Fibroblast of lung (primary cell): ENCODE data around the gene CFAP53. TPM values are rescaled to one million over a fixed set of nuclear protein-coding genes. Genes with fewer than 3 reads are reported as not detected.
"Not testable (repeated sequence)": the region's sequence is repeated elsewhere in the genome, so short reads cannot be mapped to it uniquely, and the experiment has no call there.

Experiments
- DNase-seq, 2 donors: peaks; one replicate each; pipeline versions ENCODE4 v3.0.0 to v3.0.0-alpha.2; 2010; ENCODE audit warnings: low read depth in 2 of 2
- H2AFZ ChIP-seq: 2 replicates; pipeline ENCODE4 v1.5.1; 2012; ENCODE audit warnings: low read length, control low read depth, inconsistent platforms
- H3K27ac ChIP-seq: 2 replicates; pipeline ENCODE4 v1.5.1; 2011; ENCODE audit warnings: low read length, control low read depth; ENCODE audit not compliant: insufficient read depth
- H3K27me3 ChIP-seq: 2 replicates; pipeline ENCODE4 v1.5.1; 2011; ENCODE audit warnings: mild to moderate bottlenecking, low read length; ENCODE audit not compliant: control insufficient read depth, insufficient read depth
- H3K36me3 ChIP-seq: 2 replicates; pipeline ENCODE4 v1.5.1; 2011; ENCODE audit warnings: low read length; ENCODE audit not compliant: control insufficient read depth, insufficient read depth
- H3K4me1 ChIP-seq: 2 replicates; pipeline ENCODE4 v1.5.1; 2011; ENCODE audit warnings: low read length; ENCODE audit not compliant: control insufficient read depth, insufficient read depth; ENCODE audit errors: extremely low read depth
- H3K4me2 ChIP-seq: 2 replicates; pipeline ENCODE4 v1.5.1; 2011; ENCODE audit warnings: low read length, control low read depth; ENCODE audit not compliant: insufficient read depth; ENCODE audit errors: extremely low read depth
- H3K4me3 ChIP-seq, 4 experiments: fragments of 200-600 bp in 1 of 4; sonication (generic) in 1 of 4; replicated peaks in 1 of 4; 2 replicates each; pipeline ENCODE4 v1.5.1; 2011 to 2016; ENCODE audit warnings: low read length in 4 of 4, low read depth in 3 of 4, mild to moderate bottlenecking in 3 of 4, control low read depth in 2 of 4, inconsistent platforms in 1 of 4, mixed read lengths in 1 of 4; ENCODE audit not compliant: insufficient read depth in 1 of 4; ENCODE audit errors: control extremely low read depth in 1 of 4
- H3K79me2 ChIP-seq: 2 replicates; pipeline ENCODE4 v1.5.1; 2012; ENCODE audit warnings: mild to moderate bottlenecking, low read length, inconsistent platforms; ENCODE audit not compliant: control insufficient read depth, insufficient read depth
- H3K9ac ChIP-seq: 2 replicates; pipeline ENCODE4 v1.5.1; 2011; ENCODE audit warnings: mild to moderate bottlenecking, low read length, control low read depth; ENCODE audit not compliant: insufficient read depth
- H3K9me3 ChIP-seq: 2 replicates; pipeline ENCODE4 v1.5.1; 2012; ENCODE audit warnings: low read depth, low read length; ENCODE audit not compliant: control insufficient read depth, insufficient read depth
- H4K20me1 ChIP-seq: 2 replicates; pipeline ENCODE4 v1.5.1; 2011; ENCODE audit warnings: low read length; ENCODE audit not compliant: control insufficient read depth, insufficient read depth; ENCODE audit errors: extremely low read depth
- EZH2 ChIP-seq: IDR thresholded peaks from 2 replicates; pipeline ENCODE4 v1.5.1; 2012; ENCODE audit warnings: low read length, control low read depth, mild to moderate bottlenecking; ENCODE audit errors: missing control alignments
- polyA plus RNA-seq, 2 donors: library from polyadenylated mRNA; depleted of rRNA in 1 of 2; stranded (reverse) in 1 of 2; unstranded in 1 of 2; fragments of >200 nt; gene quantifications; 2 replicates each; pipeline ENCODE4 v1.2.1, GENCODE V29; 2011 to 2012; ENCODE audit warnings: missing spikeins in 1 of 2
- total RNA-seq: library from RNA; depleted of rRNA; stranded (reverse); fragments of >200 nt; gene quantifications from 2 replicates; pipeline ENCODE4 v1.2.1, GENCODE V29; 2014
- TF ChIP-seq, protein P1 (sequence below), 2 donors: IDR thresholded peaks in 1 of 2; conservative IDR thresholded peaks in 1 of 2; 1 replicate in 1 of 2; 2 replicates in 1 of 2; pipeline ENCODE4 v1.5.1; 2011 to 2012; ENCODE audit warnings: low read length in 2 of 2, control low read depth in 1 of 2, inconsistent platforms in 1 of 2, low read depth in 1 of 2, mild to moderate bottlenecking in 1 of 2

The CFAP53 gene
- total and polyA plus RNA-seq, 2 donors (not counting 1 experiment from before 2014, with no cell fraction given) = 0.11 to 0.99 TPM

DNA sequence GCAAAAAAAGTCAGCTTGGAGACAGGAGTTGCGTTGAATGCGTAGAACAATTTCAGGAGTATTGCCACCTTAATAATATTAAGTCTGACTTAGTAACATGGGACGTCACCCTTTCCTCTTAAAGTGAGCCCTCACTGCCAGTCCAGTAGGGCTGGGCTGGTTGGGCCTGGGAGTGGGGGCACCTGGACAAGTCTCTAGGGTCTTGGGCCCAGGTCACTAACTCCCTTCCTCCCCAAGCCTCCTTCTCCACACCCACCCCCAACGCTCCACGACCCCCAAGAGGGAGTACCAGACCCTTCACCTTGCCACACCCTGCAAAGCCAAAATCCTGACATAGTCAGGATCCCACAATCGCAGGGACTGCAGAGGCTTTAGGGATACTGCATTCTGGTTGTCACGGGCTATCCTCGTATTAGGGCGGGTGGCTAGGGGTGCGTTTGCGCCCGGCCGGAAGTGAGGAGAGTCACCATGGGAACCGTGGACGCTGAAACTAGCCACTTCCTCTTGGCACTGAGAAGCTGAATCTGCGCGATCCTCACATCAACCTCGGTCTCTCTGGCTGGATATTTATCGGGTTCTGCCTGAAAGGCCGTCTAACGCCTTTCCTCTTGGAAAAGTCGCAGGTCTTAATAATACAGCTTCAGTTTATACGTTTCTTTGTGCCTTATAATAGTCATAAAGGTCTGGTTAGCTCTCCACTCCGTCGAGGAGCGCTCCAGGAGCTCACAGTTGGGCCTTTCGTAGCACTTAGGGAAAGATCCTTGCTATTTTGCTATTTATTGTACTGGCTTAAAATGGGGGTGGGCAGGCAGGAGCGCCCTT lies 31.5 kb upstream of the CFAP53 start:
- H3K9ac ChIP-seq = no peak overlapping the region
- peak; percentile 23 for TF ChIP-seq EZH2
- TF ChIP-seq, protein P1, sequence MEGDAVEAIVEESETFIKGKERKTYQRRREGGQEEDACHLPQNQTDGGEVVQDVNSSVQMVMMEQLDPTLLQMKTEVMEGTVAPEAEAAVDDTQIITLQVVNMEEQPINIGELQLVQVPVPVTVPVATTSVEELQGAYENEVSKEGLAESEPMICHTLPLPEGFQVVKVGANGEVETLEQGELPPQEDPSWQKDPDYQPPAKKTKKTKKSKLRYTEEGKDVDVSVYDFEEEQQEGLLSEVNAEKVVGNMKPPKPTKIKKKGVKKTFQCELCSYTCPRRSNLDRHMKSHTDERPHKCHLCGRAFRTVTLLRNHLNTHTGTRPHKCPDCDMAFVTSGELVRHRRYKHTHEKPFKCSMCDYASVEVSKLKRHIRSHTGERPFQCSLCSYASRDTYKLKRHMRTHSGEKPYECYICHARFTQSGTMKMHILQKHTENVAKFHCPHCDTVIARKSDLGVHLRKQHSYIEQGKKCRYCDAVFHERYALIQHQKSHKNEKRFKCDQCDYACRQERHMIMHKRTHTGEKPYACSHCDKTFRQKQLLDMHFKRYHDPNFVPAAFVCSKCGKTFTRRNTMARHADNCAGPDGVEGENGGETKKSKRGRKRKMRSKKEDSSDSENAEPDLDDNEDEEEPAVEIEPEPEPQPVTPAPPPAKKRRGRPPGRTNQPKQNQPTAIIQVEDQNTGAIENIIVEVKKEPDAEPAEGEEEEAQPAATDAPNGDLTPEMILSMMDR (conservative IDR thresholded peaks at IDR 0.05 in 1 of 2, IDR thresholded peaks at IDR 0.05 in 1 of 2; ENCODE audit: low read depth in 1 of 2, low read length in 2 of 2) = no peak
- H3K79me2 ChIP-seq = no peaks in the 10 kb centered on the region
- H3K36me3 ChIP-seq = no peaks in the 10 kb centered on the region
- H3K27me3 ChIP-seq = peaks cover 4% of the 10 kb centered on the region
- peak overlapping the region; percentile 39 to 70 (median 54) for H3K4me3 ChIP-seq
- H4K20me1 ChIP-seq = no peaks in the 10 kb centered on the region
- peak overlapping the region; percentile 93 for H2AFZ ChIP-seq
- H3K27ac ChIP-seq = no peak overlapping the region
- no peaks in the 10 kb centered on the region for H3K9me3 ChIP-seq
- DNase-seq = peak; percentile 73 to 81
- no peaks in the 10 kb centered on the region for H3K4me1 ChIP-seq
- peak overlapping the region; percentile 94 for H3K4me2 ChIP-seq

DNA sequence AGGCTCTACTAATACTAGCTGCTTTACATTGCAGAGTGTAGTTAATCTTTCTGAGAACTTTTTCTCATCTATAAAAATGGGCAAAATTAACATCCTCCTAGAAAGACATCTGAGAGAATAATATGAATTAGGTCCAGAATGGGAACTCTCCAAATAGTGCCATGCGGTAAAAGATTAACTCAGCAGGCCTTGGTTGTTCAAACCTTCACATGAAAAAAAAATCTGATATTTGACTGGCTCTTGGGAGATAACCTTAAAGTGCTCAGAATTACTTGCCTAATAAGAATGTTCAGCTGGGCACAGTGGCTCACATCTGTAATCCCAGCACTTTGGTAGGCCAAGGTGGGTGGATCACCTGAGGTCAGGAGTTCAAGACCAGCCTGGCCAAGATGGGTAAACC lies 26.7 kb upstream of the CFAP53 start:
- H3K79me2 ChIP-seq = no peaks in the 10 kb centered on the region
- no peak overlapping the region for H2AFZ ChIP-seq
- DNase-seq = no peak
- no peak for TF ChIP-seq EZH2
- TF ChIP-seq, protein P1 (conservative IDR thresholded peaks at IDR 0.05 in 1 of 2, IDR thresholded peaks at IDR 0.05 in 1 of 2; ENCODE audit: low read depth in 1 of 2, low read length in 2 of 2) = no peak
- no peaks in the 10 kb centered on the region for H3K4me1 ChIP-seq
- no peaks in the 10 kb centered on the region for H4K20me1 ChIP-seq
- H3K4me3 ChIP-seq = no peak overlapping the region
- H3K36me3 ChIP-seq = no peaks in the 10 kb centered on the region
- H3K9me3 ChIP-seq = no peaks in the 10 kb centered on the region
- H3K9ac ChIP-seq = no peak overlapping the region
- H3K27me3 ChIP-seq = peaks cover 5% of the 10 kb centered on the region
- no peak overlapping the region for H3K4me2 ChIP-seq
- H3K27ac ChIP-seq = no peak overlapping the region

DNA sequence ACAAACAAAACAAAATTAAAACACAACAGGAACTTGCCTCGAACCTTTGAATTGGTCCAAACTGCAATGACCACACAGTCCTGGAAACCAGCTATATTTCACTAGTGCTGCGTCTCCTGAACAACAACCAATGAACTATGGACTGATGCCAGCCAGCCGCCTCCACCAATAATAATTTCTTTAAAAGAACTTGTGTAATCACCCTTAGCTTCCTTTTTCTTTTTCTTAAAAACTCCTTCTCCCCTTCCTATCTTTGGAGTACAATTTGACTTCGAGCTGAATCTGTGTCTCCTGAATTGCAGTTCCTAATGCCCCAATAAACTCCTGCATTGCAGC lies 22.8 kb upstream of the CFAP53 start:
- H4K20me1 ChIP-seq = no peaks in the 10 kb centered on the region
- H3K9me3 ChIP-seq = no peaks in the 10 kb centered on the region
- no peak overlapping the region for H3K27ac ChIP-seq
- DNase-seq = no peak
- no peak overlapping the region for H3K9ac ChIP-seq
- H3K79me2 ChIP-seq = peaks cover 13% of the 10 kb centered on the region
- no peak overlapping the region for H3K4me3 ChIP-seq
- peaks cover 5% of the 10 kb centered on the region for H3K27me3 ChIP-seq
- H3K4me1 ChIP-seq = peaks cover 3% of the 10 kb centered on the region
- peaks cover 11% of the 10 kb centered on the region for H3K36me3 ChIP-seq
- TF ChIP-seq EZH2 = no peak
- TF ChIP-seq, protein P1 (conservative IDR thresholded peaks at IDR 0.05 in 1 of 2, IDR thresholded peaks at IDR 0.05 in 1 of 2; ENCODE audit: low read depth in 1 of 2, low read length in 2 of 2) = no peak
- no peak overlapping the region for H2AFZ ChIP-seq
- no peak overlapping the region for H3K4me2 ChIP-seq

DNA sequence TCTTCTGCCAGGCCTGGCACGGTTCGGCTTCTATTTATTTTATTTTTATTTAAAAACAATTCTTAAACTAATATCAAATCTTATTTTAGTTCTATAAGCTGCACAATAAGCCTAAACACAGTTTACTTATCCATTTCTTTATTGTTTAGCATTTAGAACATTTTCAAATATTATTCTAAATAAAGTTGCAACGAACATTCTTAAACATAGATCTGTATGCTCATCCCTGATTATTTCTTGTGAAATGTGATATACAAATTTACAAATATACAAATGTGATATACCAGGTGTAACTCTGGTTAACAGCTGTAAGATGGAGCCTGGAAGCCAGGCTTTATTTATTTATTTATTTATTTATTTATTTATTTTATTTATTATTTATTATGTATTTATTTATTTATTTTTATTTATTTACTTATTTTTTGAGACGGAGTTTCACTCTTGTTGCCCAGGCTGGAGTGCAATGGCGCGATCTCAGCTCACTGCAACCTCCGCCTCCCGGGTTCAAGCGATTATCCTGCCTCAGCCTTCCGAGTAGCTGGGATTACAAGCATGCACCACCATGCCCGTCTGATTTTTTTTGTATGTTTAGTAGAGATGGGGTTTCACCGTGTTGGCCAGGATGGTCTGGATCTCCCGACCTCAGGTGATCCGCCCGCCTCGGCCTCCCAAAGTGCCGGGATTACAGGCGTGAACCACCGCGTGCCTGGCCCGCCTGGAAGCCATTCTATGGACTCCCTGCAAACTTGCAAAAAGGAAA lies 22.2 kb upstream of the CFAP53 start:
- not testable (repeated sequence) for DNase-seq, H3K9ac ChIP-seq, H3K27me3 ChIP-seq, H4K20me1 ChIP-seq, H3K9me3 ChIP-seq, H3K4me1 ChIP-seq
- Histone ChIP-seq H3K79me2 (peaks cover 13% of the 10 kb centered on the region), H3K4me3 (peak overlapping the region; percentile 36 to 93 (median 68)), H3K4me2 (peak overlapping the region; percentile 76), H3K27ac (peak overlapping the region; percentile 80), H3K36me3 (peaks cover 16% of the 10 kb centered on the region), H2AFZ (peak overlapping the region; percentile 97)
